Measurements from ENCODE around the gene HK1.
"Not testable (repeated sequence)": the region's sequence is repeated elsewhere in the genome, so short reads cannot be mapped to it uniquely, and the experiment has no call there.

Gene HK1

GRCh38 chr10:69278446-69278963, at the start of gene HK1:
Gene HK1, plus strand, starts transcription at chr10:69278496.
- DNase-seq: peak; percentile 71

- DNase-seq: no peak
Observed at GRCh38 chr10:69229616-69229916, 48.7 kb upstream of the HK1 start.

GRCh38 chr10:69230128-69230527, 48.2 kb upstream of the HK1 start:
- DNase-seq: no peak

GRCh38 chr10:69232252-69232651, 46.0 kb upstream of the HK1 start:
- DNase-seq: no peak

GRCh38 chr10:69232736-69233480, 45.4 kb upstream of the HK1 start:
- no peak for DNase-seq

- DNase-seq: no peak
Observed at GRCh38 chr10:69234447-69234846, 43.8 kb upstream of the HK1 start.

GRCh38 chr10:69237528-69238159, 40.7 kb upstream of the HK1 start:
- peak; percentile 73 for DNase-seq

GRCh38 chr10:69239136-69239535, 39.2 kb upstream of the HK1 start:
- no peak for DNase-seq

- DNase-seq: peak; percentile 51
Observed at GRCh38 chr10:69239816-69240434, 38.4 kb upstream of the HK1 start.

- DNase-seq: no peak
Observed at GRCh38 chr10:69240455-69240854, 37.8 kb upstream of the HK1 start.

GRCh38 chr10:69241575-69241974, 36.7 kb upstream of the HK1 start:
- DNase-seq: no peak

- no peak for DNase-seq
Observed at GRCh38 chr10:69242040-69242851, 36.0 kb upstream of the HK1 start.

- DNase-seq: no peak
Observed at GRCh38 chr10:69242852-69243212, 35.5 kb upstream of the HK1 start.

GRCh38 chr10:69243817-69244216, 34.5 kb upstream of the HK1 start:
- DNase-seq: no peak

GRCh38 chr10:69246036-69246435, 32.3 kb upstream of the HK1 start:
- DNase-seq: no peak

GRCh38 chr10:69246581-69247312, 31.5 kb upstream of the HK1 start:
- DNase-seq: no peak

GRCh38 chr10:69247313-69247710, 31.0 kb upstream of the HK1 start:
- DNase-seq: no peak

GRCh38 chr10:69248117-69248730, 30.1 kb upstream of the HK1 start:
- DNase-seq: no peak

- DNase-seq: no peak
Observed at GRCh38 chr10:69250041-69250440, 28.3 kb upstream of the HK1 start.

- not testable (repeated sequence) for DNase-seq
Observed at GRCh38 chr10:69251417-69251816, 26.9 kb upstream of the HK1 start.

GRCh38 chr10:69253171-69253570, 25.1 kb upstream of the HK1 start:
- no peak for DNase-seq

- DNase-seq: no peak
Observed at GRCh38 chr10:69254877-69255276, 23.4 kb upstream of the HK1 start.

All from MV-4-11 (cell line).